Prostate gland (tissue), 2 donors: ENCODE results near the gene TBC1D2. TPM values are rescaled to one million over a fixed set of nuclear protein-coding genes. Genes with fewer than 3 reads are reported as not detected.
"Not testable (repeated sequence)": the region's sequence is repeated elsewhere in the genome, so short reads cannot be mapped to it uniquely, and the experiment has no call there.

Experiments used
- DNase-seq: peaks from one replicate; pipeline ENCODE4 v3.0.0-alpha.2; 2019; ENCODE audit warnings: low spot score
- H3K27ac ChIP-seq, 2 donors: fragments of 200-600 bp; sonication (generic); 2 replicates each; pipeline ENCODE4 v1.5.1; 2017 to 2019
- H3K27me3 ChIP-seq: fragments of 200-600 bp; sonication (generic); replicated peaks from 2 replicates; pipeline ENCODE4 v1.5.1; 2019; ENCODE audit not compliant: insufficient read depth
- H3K36me3 ChIP-seq, 2 donors: fragments of 200-600 bp; sonication (generic); 1 replicate in 1 of 2; 2 replicates in 1 of 2; pipeline versions ENCODE4 v1.5.1 to v1.8.1; 2017 to 2019
- H3K4me1 ChIP-seq: fragments of 200-600 bp; sonication (generic); replicated peaks from 2 replicates; pipeline ENCODE4 v1.5.1; 2019
- H3K4me3 ChIP-seq, 2 donors: fragments of 200-600 bp; sonication (generic); 2 replicates each; pipeline ENCODE4 v1.5.1; 2017 to 2019
- H3K9me3 ChIP-seq: fragments of 200-600 bp; sonication (generic); 2 replicates; pipeline ENCODE4 v1.5.1; 2017
- POLR2A ChIP-seq: fragments of 450-650 bp; IDR thresholded peaks from one replicate; pipeline ENCODE4 v1.6.1; 2016; ENCODE audit warnings: antibody characterized with exemption, mild to moderate bottlenecking
- POLR2AphosphoS5 ChIP-seq: sonication (generic); formaldehyde crosslinking; IDR thresholded peaks from one replicate; pipeline ENCODE4 v1.6.1; 2017; ENCODE audit warnings: antibody characterized with exemption
- WGBS: methylation state at CpG from one replicate; pipeline ENCODE4 v1.1.5; 2018; 5-methylcytosine and 5-hydroxymethylcytosine counted together
- intact Hi-C: fragments of 100-400 bp; cut with DNase I; formaldehyde crosslinking; loops from one replicate; pipeline ENCODE4 v1.14.2; 2022
- total RNA-seq, 2 donors: library from RNA; depleted of rRNA; stranded (reverse); fragments of >200 nt; gene quantifications; one replicate each; pipeline ENCODE4 v1.1.0, GENCODE V29; 2016
- TF ChIP-seq, protein P1 (sequence below), 4 experiments: fragments of 200-600 bp in 2 of 4; fragments of 450-650 bp in 2 of 4; sonication (generic) in 2 of 4; IDR thresholded peaks; 1 replicate in 3 of 4; 2 replicates in 1 of 4; pipeline ENCODE4 v1.5.1; 2016 to 2019; ENCODE audit warnings: antibody characterized with exemption in 4 of 4, mild to moderate bottlenecking in 2 of 4, moderate library complexity in 2 of 4

The TBC1D2 gene
- total RNA-seq, 2 donors from 2014 or later: 18.4 to 18.8 TPM

DNA sequence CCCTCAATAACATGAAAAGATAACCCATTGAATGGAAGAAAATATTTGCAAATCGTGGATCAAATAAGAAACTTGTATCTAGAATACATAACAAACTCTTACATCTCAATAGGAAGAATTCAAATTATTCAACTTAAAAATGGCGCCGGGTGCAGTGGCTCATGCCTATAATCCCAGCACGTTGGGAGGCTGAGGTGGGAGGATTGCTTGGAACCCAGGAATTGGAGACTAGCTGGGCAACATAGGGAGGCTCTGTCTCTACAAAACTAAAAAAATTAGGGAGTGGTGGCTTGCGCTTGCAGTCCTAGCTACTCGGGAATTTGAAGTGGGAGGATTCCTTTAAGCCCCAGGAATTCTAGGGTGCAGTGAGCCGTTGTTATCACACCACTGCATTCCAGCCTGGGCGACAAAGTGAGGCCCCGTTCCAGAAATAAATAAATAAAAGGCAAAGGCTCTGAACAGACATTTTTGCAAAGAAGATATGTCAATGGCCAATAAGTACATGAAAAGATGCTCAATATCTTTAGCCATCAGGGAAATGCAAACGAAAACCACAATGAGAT lies 21.5 kb upstream of the TBC1D2 start:
- intact Hi-C loops: no loop called here
- H3K4me3 ChIP-seq: no peak overlapping the region
- no peaks in the 10 kb centered on the region for H3K9me3 ChIP-seq
- TF ChIP-seq, protein P1, sequence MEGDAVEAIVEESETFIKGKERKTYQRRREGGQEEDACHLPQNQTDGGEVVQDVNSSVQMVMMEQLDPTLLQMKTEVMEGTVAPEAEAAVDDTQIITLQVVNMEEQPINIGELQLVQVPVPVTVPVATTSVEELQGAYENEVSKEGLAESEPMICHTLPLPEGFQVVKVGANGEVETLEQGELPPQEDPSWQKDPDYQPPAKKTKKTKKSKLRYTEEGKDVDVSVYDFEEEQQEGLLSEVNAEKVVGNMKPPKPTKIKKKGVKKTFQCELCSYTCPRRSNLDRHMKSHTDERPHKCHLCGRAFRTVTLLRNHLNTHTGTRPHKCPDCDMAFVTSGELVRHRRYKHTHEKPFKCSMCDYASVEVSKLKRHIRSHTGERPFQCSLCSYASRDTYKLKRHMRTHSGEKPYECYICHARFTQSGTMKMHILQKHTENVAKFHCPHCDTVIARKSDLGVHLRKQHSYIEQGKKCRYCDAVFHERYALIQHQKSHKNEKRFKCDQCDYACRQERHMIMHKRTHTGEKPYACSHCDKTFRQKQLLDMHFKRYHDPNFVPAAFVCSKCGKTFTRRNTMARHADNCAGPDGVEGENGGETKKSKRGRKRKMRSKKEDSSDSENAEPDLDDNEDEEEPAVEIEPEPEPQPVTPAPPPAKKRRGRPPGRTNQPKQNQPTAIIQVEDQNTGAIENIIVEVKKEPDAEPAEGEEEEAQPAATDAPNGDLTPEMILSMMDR (IDR thresholded peaks at IDR 0.05): no peak
- TF ChIP-seq POLR2A (no peak), POLR2AphosphoS5 (no peak)
- no peaks in the 10 kb centered on the region for H3K27me3 ChIP-seq
- no peak for DNase-seq
- no peaks in the 10 kb centered on the region for H3K4me1 ChIP-seq
- WGBS: 66% methylated on average over 10 of the region's 10 CpGs
- no peaks in the 10 kb centered on the region for H3K36me3 ChIP-seq
- H3K27ac ChIP-seq: no peak overlapping the region

DNA sequence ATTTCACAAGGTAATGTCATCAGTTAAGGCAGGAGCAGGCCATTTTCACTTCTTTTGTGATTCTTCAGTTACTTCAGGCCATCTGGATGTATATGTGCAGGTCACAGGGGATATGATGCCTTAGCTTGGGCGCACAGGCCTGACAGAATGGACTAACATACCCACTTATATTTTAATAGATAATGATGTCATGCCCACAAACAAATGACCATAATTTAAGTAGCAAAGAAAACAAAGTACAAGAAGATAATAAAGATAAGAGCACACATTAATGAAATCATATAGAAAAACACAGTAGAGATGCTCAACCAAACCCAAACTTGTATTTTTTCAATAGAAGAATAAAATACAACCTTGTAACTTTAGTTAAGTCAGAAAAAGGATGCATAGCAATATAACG lies 19.7 kb upstream of the TBC1D2 start:
- Histone ChIP-seq H3K27me3 (no peaks in the 10 kb centered on the region), H3K27ac (no peak overlapping the region), H3K4me1 (no peaks in the 10 kb centered on the region), H3K36me3 (no peaks in the 10 kb centered on the region), H3K9me3 (no peaks in the 10 kb centered on the region), H3K4me3 (no peak overlapping the region)
- WGBS: 87% methylated on average over 2 of the region's 2 CpGs
- DNase-seq: no peak
- TF ChIP-seq POLR2A: no peak
- no peak for TF ChIP-seq POLR2AphosphoS5
- TF ChIP-seq, protein P1 (IDR thresholded peaks at IDR 0.05): no peak
- intact Hi-C loops: no loop called here

DNA sequence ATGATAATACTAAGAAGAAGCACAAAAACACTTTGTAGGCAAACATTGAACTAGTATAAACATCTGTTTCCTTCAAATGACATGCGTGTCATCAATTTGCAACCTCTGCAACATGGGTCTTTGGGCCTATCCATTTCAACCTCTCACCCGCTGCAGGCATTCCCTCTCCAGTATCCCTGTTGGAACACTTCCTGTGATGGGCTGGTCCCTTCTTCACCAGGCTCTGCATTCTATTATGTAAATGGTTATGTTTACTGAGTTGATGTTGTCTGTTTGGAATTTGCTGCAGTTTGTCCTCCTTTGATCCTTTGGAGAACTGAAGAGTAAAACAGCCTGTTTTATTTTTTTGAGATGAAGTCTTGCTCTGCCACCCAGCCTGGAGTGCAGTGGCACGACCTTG lies 16.6 kb upstream of the TBC1D2 start:
- TF ChIP-seq POLR2AphosphoS5 (no peak), POLR2A (no peak)
- TF ChIP-seq, protein P1 (IDR thresholded peaks at IDR 0.05): no peak
- Histone ChIP-seq H3K4me3 (no peak overlapping the region), H3K27me3 (no peaks in the 10 kb centered on the region), H3K36me3 (no peaks in the 10 kb centered on the region), H3K4me1 (no peaks in the 10 kb centered on the region), H3K27ac (no peak overlapping the region), H3K9me3 (no peaks in the 10 kb centered on the region)
- DNase-seq: no peak
- 83% methylated on average over 3 of the region's 3 CpGs for WGBS
- intact Hi-C loops: no loop called here

DNA sequence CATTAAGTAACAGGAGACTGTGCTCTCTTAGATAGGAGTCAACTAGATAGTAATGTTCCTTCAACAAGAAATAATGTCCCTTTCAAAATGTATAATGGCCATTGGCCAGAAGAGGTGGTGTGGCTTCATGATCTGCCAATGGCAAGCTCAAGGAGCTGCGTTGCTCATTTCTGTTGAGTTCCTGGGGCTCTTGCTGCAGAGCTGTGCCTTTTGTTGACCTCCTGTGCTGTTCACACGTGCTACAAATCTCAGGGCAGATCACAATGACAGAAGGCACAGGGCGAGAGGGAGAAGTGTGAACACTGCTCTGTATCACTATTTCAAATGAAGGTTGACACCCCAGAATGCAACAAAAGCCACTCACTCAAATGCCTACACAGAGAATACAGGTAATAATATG lies 16.0 kb upstream of the TBC1D2 start:
- H3K4me1 ChIP-seq: no peaks in the 10 kb centered on the region
- no peak overlapping the region for H3K4me3 ChIP-seq
- no peak for TF ChIP-seq POLR2AphosphoS5
- H3K27ac ChIP-seq: no peak overlapping the region
- H3K36me3 ChIP-seq: no peaks in the 10 kb centered on the region
- no peaks in the 10 kb centered on the region for H3K9me3 ChIP-seq
- 34% methylated on average over 3 of the region's 3 CpGs for WGBS
- DNase-seq: no peak
- intact Hi-C loops: no loop called here
- H3K27me3 ChIP-seq: no peaks in the 10 kb centered on the region

DNA sequence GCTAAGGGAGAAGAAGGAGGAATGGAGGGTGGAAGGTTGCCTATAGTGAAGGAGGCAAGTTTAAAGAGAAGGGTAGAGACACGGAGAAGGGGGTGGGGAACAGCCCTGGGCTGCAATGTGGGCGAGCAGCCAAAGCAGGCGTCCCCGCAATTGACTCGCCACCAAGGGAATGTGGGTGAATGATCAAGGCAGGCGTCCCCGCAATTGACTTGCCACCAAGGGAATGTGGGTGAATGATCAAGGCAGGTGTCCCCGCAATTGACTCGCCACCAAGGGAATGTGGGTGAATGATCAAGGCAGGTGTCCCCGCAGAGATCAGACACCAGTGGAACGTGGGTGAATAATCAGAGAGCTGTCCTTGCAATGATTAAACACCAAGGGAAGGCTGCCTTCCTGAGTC lies 14.8 kb upstream of the TBC1D2 start:
- 56% methylated on average over 11 of the region's 11 CpGs for WGBS

DNA sequence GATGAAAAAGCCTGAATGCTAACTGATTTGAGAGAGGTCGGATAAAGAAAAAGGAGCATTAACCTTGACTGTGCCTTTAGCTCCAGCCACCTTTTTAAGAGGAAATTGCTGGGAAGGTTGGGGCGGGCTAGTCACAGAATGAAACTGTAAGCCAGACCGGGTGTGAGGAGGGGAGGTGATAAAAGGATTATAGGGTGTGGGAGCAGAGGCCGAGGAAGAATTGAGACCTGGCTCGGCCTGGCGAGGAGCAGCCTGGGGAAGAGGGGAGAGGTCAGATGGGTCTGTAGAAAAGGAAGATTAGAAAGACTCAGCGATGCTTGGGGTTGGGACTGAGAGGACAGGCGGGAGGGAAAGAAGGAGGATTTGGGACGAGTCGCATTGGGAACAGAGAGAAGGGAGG lies 14.2 kb upstream of the TBC1D2 start:
- DNase-seq, H3K4me1 ChIP-seq, H3K36me3 ChIP-seq, H3K4me3 ChIP-seq, H3K9me3 ChIP-seq, H3K27me3 ChIP-seq, H3K27ac ChIP-seq, intact Hi-C loops: not testable (repeated sequence)
- 50% methylated on average over 10 of the region's 10 CpGs for WGBS

More for the DNA sequence above, 14.8 kb upstream of the TBC1D2 start:
- H3K27ac ChIP-seq, H3K36me3 ChIP-seq, DNase-seq, intact Hi-C loops, H3K27me3 ChIP-seq, H3K4me3 ChIP-seq, H3K4me1 ChIP-seq, H3K9me3 ChIP-seq: not testable (repeated sequence)

DNA sequence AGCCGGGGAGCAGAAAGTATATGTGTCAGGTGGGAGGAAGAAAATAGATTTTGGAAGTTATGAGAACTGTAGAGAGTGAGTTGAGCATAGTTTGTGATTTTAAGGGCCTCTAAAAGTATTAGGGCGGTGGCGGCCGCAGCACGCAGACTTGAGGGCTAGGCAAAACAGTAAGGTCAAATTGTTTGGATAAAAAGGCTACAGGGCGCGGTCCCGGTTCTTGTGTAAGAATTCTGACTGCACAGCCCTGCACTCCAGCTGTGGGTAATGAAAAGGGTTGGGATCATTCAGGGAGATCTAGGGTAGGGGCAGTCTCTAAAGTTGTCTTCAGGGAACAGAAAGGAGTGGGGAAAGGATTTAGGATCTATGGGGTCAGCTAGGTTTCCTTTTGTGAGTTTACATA lies 12.1 kb upstream of the TBC1D2 start:
- WGBS: 89% methylated on average over 8 of the region's 8 CpGs
- intact Hi-C loops, H3K9me3 ChIP-seq, H3K27me3 ChIP-seq, H3K4me1 ChIP-seq, H3K27ac ChIP-seq, H3K36me3 ChIP-seq, H3K4me3 ChIP-seq, DNase-seq: not testable (repeated sequence)
